Ascending aorta (tissue), 2 donors: ENCODE data around the gene TUBA1A. TPM values are rescaled to one million over a fixed set of nuclear protein-coding genes. Genes with fewer than 3 reads are reported as not detected.
"Not testable (repeated sequence)": the region's sequence is repeated elsewhere in the genome, so short reads cannot be mapped to it uniquely, and the experiment has no call there.

ENCODE experiments used
- DNase-seq, 2 donors: peaks; one replicate each; pipeline ENCODE4 v3.0.0-alpha.2; 2019; ENCODE audit warnings: low spot score in 2 of 2
- H3K27ac ChIP-seq, 2 donors: fragments of 200-600 bp; sonication (generic); one replicate each; pipeline ENCODE4 v1.5.1; 2016 to 2017; ENCODE audit warnings: mild to moderate bottlenecking in 1 of 2
- H3K27me3 ChIP-seq: fragments of 200-600 bp; sonication (generic); one replicate; pipeline ENCODE4 v1.5.1; 2017
- H3K36me3 ChIP-seq, 2 donors: fragments of 200-600 bp; sonication (generic); one replicate each; pipeline ENCODE4 v1.5.1; 2016
- H3K4me1 ChIP-seq, 2 donors: fragments of 200-600 bp; sonication (generic); one replicate each; pipeline ENCODE4 v1.5.1; 2016 to 2017; ENCODE audit warnings: mild to moderate bottlenecking in 1 of 2
- H3K4me3 ChIP-seq, 2 donors: fragments of 200-600 bp; sonication (generic); one replicate each; pipeline ENCODE4 v1.5.1; 2016 to 2017; ENCODE audit warnings: mild to moderate bottlenecking in 1 of 2
- H3K9me3 ChIP-seq, 2 donors: fragments of 200-600 bp; sonication (generic); one replicate each; pipeline ENCODE4 v1.5.1; 2016
- intact Hi-C: fragments of 100-400 bp; cut with DNase I; formaldehyde crosslinking; loops from one replicate; pipeline ENCODE4 v1.15.1; 2023
- total RNA-seq: library from RNA; depleted of rRNA; stranded (reverse); fragments of >200 nt; gene quantifications from one replicate; pipeline ENCODE4 v1.1.0, GENCODE V29; 2016
- TF ChIP-seq, protein P1 (sequence below), 3 experiments: fragments of 200-600 bp in 2 of 3; fragments of 450-650 bp in 1 of 3; sonication (generic) in 2 of 3; IDR thresholded peaks; one replicate each; pipeline ENCODE4 v1.5.1; 2016 to 2019; ENCODE audit warnings: antibody characterized with exemption in 3 of 3, mild to moderate bottlenecking in 1 of 3, moderate library complexity in 1 of 3

Gene TUBA1A
- total RNA-seq, 1 donor from 2014 or later, result 214 TPM

DNA sequence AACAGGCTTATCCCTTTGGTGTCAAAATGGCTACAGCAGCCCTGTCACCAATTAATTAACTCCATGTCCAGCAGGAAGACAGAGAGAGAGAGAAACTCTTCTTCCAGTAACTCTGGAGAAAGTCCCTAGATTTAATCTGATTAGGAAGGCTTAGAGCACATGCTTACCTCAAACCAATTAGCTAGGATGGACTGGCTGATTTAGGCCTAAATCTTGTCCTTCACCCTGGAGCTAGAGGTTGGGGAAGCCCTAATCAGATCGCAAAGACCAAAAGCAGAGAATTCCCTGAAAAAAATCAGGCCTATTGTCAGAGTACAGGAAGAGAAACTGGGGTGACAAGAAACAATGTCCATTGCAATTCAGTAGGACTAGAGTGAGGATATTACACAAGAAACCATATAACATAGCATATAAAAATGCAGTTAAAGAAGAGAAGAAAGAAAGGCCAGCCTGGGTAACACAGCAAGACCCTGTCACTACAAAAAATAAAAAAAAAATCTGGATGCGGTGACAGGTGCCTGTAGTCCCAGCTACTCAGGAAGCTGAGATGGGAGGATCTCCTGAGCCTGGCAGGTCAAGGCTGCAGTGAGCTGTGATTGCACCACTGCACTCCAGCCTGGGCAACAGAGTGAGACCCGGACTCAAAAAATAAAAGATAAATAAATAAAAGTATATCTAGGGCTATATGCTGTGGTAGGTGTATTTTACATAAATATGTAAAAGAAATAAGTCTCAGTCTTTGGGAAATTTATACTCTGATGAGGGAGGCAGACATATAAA lies 34.9 kb upstream of the TUBA1A start:
- Histone ChIP-seq H3K4me3 (no peak overlapping the region), H3K9me3 (no peaks in the 10 kb centered on the region), H3K4me1 (no peaks in the 10 kb centered on the region), H3K27ac (peak overlapping the region in 1 of 2 donors; percentile 51), H3K27me3 (no peaks in the 10 kb centered on the region), H3K36me3 (no peaks in the 10 kb centered on the region)
- DNase-seq, result no peak
- TF ChIP-seq, protein P1, sequence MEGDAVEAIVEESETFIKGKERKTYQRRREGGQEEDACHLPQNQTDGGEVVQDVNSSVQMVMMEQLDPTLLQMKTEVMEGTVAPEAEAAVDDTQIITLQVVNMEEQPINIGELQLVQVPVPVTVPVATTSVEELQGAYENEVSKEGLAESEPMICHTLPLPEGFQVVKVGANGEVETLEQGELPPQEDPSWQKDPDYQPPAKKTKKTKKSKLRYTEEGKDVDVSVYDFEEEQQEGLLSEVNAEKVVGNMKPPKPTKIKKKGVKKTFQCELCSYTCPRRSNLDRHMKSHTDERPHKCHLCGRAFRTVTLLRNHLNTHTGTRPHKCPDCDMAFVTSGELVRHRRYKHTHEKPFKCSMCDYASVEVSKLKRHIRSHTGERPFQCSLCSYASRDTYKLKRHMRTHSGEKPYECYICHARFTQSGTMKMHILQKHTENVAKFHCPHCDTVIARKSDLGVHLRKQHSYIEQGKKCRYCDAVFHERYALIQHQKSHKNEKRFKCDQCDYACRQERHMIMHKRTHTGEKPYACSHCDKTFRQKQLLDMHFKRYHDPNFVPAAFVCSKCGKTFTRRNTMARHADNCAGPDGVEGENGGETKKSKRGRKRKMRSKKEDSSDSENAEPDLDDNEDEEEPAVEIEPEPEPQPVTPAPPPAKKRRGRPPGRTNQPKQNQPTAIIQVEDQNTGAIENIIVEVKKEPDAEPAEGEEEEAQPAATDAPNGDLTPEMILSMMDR (IDR thresholded peaks at IDR 0.05), result no peak
- intact Hi-C loops, result no loop called here

DNA sequence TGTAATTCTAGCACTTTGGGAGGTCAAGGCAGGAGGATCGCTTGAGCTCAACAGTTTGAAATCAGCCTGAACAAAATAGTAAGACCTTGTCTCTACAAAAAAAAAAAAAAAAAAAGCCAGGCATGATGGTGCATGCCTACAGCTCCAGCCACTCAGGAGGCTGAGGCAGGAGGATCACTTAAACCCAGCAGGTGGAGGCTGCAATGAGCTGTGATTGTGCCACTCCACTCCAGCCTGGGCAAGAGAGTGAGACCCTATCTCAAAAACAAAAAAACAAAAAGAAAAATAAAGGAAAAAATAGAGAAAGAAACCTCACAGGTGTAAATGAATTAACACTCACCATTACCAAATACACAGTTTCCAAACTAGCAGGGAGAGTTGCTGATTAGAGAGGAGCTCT lies 34.2 kb upstream of the TUBA1A start:
- no peak for DNase-seq
- H3K36me3 ChIP-seq, result no peaks in the 10 kb centered on the region
- peak overlapping the region; percentile 51 to 70 for H3K27ac ChIP-seq
- H3K4me3 ChIP-seq, result no peak overlapping the region
- TF ChIP-seq, protein P1 (IDR thresholded peaks at IDR 0.05), result no peak
- no peaks in the 10 kb centered on the region for H3K4me1 ChIP-seq
- H3K9me3 ChIP-seq, result no peaks in the 10 kb centered on the region
- intact Hi-C loops, result no loop called here
- no peaks in the 10 kb centered on the region for H3K27me3 ChIP-seq

DNA sequence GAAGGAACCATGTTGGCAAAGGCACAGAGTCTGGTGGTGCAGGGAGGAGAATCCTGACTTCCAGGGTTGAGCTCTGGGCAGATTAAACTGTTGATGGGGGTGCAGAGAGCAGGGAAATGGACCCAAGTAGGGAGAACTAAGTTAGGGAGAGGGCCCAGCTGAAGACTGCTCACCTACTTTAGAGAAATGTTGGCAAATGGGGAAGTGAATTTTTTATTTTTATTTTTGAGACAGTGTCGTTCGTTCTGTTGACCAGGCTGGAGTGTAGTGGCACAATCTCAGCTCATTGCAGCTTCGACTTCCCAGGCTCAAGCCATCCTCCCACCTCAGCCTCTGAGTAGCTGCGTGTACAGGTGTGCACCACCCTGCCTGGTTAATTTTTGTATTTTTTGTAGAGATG lies 32.1 kb upstream of the TUBA1A start:
- Histone ChIP-seq H3K27me3 (no peaks in the 10 kb centered on the region), H3K4me1 (no peaks in the 10 kb centered on the region), H3K4me3 (no peak overlapping the region), H3K36me3 (no peaks in the 10 kb centered on the region), H3K9me3 (no peaks in the 10 kb centered on the region), H3K27ac (no peak overlapping the region)
- intact Hi-C loops, result no loop called here
- no peak for DNase-seq
- TF ChIP-seq, protein P1 (IDR thresholded peaks at IDR 0.05), result no peak

DNA sequence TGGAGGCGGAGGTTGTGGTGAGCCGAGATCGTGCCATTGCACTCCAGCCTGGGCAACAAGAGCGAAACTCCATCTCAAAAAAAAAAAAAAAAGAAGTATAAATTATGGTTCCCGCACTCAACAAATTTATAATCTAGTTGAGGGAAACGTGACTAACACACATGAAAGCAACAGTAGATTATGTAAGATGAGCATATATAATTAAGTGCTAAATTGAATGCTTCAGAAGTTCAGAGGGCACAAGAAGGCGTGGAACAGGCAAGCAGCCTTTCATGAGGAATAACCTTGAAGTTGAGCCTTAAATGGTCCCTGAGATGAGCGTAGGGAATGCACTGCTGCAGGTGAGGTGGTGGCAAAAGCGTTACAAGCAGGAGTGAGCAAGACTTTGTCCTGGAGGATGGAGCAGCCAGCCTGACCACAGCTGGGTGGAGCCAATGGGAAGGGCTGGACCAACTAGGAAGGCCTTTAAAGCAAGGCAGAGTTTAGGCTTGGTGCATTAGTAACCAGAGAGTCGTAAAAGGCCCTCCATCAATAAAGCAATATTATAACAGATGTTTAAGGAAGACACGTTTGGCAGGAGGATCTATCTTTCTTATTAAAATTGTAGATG lies 30.6 kb upstream of the TUBA1A start:
- no peak overlapping the region for H3K4me3 ChIP-seq
- TF ChIP-seq, protein P1 (IDR thresholded peaks at IDR 0.05), result no peak
- H3K36me3 ChIP-seq, result no peaks in the 10 kb centered on the region
- intact Hi-C loops, result no loop called here
- DNase-seq, result no peak
- no peak overlapping the region for H3K27ac ChIP-seq
- H3K4me1 ChIP-seq, result peaks cover 0 to 4% of the 10 kb centered on the region in 2 donors
- H3K9me3 ChIP-seq, result no peaks in the 10 kb centered on the region
- H3K27me3 ChIP-seq, result no peaks in the 10 kb centered on the region

DNA sequence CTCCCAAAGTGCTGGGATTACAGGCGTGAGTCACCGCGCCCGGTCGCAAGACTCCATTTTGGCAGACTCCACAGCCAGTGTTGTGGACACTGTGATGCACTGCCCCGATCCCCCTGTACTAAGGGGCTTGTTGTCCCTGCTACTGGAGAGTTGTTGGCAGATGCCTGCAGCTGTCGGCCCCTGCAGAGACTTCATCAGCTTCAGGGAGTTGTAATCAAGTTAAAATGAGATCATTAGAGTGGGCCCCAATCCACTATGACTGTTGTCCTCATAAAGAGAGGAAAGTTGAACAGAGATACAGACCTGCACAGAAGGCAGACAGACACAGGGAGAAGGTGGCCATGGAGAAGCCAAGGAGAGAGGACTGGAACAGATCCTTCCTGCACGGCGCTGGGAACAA lies 23.7 kb upstream of the TUBA1A start:
- TF ChIP-seq, protein P1 (IDR thresholded peaks at IDR 0.05), result no peak
- Histone ChIP-seq H3K4me3 (no peak overlapping the region), H3K27me3 (no peaks in the 10 kb centered on the region), H3K27ac (no peak overlapping the region), H3K9me3 (no peaks in the 10 kb centered on the region), H3K4me1 (peaks cover 0 to 6% of the 10 kb centered on the region in 2 donors), H3K36me3 (no peaks in the 10 kb centered on the region)
- peak in 1 of 2 donors; percentile 24 for DNase-seq
- intact Hi-C loops, result no loop called here

DNA sequence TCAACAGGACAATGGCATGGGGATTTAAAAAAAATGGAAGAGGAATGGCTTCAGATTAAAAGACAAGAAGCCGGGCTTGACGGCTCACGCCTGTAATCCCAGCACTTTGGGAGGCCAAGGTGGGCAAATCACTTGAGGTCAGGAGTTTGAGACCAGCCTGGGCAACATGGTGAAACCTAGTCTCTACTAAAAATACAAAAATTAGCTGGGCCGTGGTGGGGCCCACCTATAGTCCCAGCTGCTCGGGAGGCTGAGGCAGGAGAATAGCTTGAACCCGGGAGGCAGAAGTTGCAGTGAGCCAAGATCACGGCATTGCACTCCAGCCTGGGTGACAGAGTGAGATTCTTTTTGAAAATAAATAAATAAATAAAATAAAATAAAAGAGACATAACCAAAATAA lies 21.8 kb upstream of the TUBA1A start:
- H3K27me3 ChIP-seq, intact Hi-C loops, H3K36me3 ChIP-seq, H3K27ac ChIP-seq, H3K4me3 ChIP-seq, H3K4me1 ChIP-seq, H3K9me3 ChIP-seq: not testable (repeated sequence)
- DNase-seq, result peak in 1 of 2 donors; percentile 31
